ENCODE data around the gene SRR. TPM values are rescaled to one million over a fixed set of nuclear protein-coding genes. Genes with fewer than 3 reads are reported as not detected.
"Not testable (repeated sequence)": the region's sequence is repeated elsewhere in the genome, so short reads cannot be mapped to it uniquely, and the experiment has no call there.

The SRR gene, protein sequence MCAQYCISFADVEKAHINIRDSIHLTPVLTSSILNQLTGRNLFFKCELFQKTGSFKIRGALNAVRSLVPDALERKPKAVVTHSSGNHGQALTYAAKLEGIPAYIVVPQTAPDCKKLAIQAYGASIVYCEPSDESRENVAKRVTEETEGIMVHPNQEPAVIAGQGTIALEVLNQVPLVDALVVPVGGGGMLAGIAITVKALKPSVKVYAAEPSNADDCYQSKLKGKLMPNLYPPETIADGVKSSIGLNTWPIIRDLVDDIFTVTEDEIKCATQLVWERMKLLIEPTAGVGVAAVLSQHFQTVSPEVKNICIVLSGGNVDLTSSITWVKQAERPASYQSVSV
- 14.9 and 17.4 TPM in 2 replicates for total RNA-seq

DNA sequence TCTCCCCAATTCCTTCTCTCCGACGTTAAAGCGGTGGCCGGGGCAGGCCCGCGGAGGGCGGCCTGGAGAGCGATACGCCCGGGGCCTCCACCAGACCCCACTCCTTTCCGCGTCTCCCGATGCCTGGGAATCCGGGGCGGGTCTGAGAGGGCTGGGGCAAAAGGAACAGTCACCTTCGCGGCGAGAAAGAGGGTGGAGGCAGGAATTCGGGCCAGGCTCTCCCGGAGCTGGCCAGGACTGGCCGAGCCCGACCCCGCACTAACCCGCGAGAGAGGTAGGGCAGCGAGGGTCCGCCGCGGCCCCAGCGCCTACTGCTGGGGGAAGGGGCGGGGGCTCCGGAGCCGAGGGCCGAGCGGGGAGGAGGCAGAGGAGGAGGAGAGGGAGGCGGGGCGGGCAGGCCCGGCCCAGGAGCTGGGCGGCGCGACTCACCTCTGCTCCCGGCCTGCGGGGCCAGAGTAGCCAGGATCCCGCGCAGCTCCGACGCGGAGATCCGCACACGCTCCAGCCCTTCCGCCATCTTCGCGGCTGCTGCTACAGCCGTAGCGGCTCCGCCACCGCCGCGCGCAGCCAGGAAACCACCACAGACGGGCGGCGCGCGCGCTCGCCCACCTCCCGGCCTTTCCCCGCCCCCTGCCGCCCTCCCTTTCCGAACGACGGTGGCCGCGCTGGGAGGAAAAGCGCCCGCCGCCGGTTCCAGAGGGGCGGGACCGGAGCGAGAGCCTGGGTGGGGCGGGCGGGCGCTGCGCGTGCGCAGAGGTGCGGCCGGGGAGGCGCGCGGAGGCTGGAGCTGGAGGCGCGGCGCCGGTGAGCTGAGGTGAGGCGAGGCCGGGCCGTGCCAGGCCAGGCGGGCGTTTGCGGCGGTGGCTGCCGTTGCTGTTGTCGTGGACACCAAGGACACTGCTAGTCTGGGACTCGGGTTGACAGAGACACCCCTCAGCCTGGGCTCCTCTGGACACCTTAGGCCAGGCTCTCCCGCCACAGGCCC, at the start of gene SRR, which contains the start of gene SMG6:
TSS of gene SRR (plus strand) at position 747 of the 985 bp plus-strand sequence. CDS start 11,611 bp downstream, outside the sequence.
TSS of gene SMG6 (minus strand) at position 582 of the 985 bp plus-strand sequence. CDS start at position 517, 65 bp downstream.
- no peaks in the 10 kb centered on the region for H3K27me3 Mint-ChIP-seq (ENCODE audit: insufficient read depth)
- peak within 1 kb of the TSS; percentile 85 for H3K27ac Mint-ChIP-seq
- no peaks in the 10 kb centered on the region for H3K9me3 Mint-ChIP-seq
- DNase-seq (ENCODE audit: low spot score) = peak; percentile 88
- H3K4me1 Mint-ChIP-seq (ENCODE audit: low read depth) = peaks cover 46% of the 10 kb centered on the region
- peak within 1 kb of the TSS; percentile 92 for H3K4me3 Mint-ChIP-seq
- intact Hi-C loops (cut with micrococcal nuclease) = loop anchor here (1.0 kb wide), 5 partner anchors 33 to 586 kb away; partner anchors contain the start of genes MNT and TSR1
- H3K36me3 Mint-ChIP-seq (ENCODE audit: low read depth) = peaks cover 23% of the 10 kb centered on the region

DNA sequence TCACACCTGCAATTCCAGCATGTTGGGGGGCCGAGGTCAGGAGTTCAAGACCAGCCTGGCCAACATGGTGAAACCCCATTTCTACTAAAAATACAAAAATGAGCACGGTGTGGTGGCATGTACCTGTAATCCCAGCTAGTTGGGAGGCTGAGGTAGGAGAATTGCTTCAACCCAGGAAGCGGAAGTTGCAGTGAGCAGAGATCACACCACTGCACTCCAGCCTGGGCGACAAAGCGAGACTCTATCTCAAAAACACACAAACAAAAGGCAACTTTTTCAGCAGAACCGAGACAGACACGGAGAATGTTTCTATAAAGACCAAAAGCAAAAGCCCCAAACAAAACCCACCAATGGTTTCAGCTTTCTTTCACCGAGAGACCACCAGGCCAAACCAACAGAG, 44.9 kb upstream of the SRR start:
- DNase-seq (ENCODE audit: low spot score); intact Hi-C loops (cut with micrococcal nuclease): not testable (repeated sequence)
- H3K4me1 Mint-ChIP-seq (ENCODE audit: low read depth) = peaks cover 67% of the 10 kb centered on the region

DNA sequence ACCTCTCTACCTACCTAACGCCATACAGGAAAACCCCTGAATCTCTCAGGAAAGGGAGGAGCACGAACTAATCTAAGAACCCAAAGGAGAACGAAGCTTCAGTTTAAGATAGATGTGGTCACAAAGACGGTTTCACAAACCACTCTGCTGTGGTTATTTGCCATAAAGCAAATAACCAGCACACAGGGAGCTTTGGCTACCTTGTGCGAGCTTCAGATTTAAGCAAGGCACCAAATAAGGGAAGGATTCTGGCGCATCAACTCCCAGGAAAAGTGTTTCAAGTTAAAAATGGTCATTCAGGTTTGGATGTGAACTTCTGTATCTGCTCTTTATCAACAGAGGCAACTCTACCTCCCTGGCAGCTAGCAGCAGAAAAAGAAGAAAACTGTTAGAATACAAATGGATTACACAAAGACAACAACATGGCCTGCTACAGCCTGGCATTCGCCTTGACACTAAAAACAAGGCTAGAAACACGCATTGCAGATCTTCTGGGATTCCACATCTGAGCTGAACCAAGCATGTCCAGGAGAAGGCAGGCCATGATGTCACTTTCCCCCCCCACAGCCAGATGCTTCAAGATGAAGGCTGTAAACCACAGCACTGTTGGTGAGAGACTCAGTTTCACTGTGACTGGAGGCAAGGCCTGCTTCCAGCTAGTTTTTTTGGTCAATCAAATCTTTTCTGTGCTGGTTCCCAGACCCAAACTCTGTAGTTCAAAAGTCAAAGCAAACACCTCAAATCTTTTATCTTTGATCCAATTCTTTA, 43.8 kb upstream of the SRR start:
- no peaks in the 10 kb centered on the region for H3K9me3 Mint-ChIP-seq
- H3K27ac Mint-ChIP-seq = peak overlapping the region; percentile 97
- peak overlapping the region; percentile 73 for H3K4me3 Mint-ChIP-seq
- no peaks in the 10 kb centered on the region for H3K27me3 Mint-ChIP-seq (ENCODE audit: insufficient read depth)
- H3K36me3 Mint-ChIP-seq (ENCODE audit: low read depth) = peaks cover 26% of the 10 kb centered on the region
- peaks cover 67% of the 10 kb centered on the region for H3K4me1 Mint-ChIP-seq (ENCODE audit: low read depth)
- DNase-seq (ENCODE audit: low spot score) = peak; percentile 76
- intact Hi-C loops (cut with micrococcal nuclease) = loop anchor here (2.0 to 10.0 kb wide), 4 partner anchors 63 to 355 kb away; partner anchors contain the start of genes SGSM2 and TSR1

More for the DNA sequence above, 44.9 kb upstream of the SRR start:
- Mint-ChIP-seq H3K36me3 (ENCODE audit: low read depth) (peaks cover 31% of the 10 kb centered on the region), H3K4me3 (peak overlapping the region; percentile 73), H3K27ac (peak overlapping the region; percentile 97)
- not testable (repeated sequence) for H3K27me3 Mint-ChIP-seq (ENCODE audit: insufficient read depth); H3K9me3 Mint-ChIP-seq

DNA sequence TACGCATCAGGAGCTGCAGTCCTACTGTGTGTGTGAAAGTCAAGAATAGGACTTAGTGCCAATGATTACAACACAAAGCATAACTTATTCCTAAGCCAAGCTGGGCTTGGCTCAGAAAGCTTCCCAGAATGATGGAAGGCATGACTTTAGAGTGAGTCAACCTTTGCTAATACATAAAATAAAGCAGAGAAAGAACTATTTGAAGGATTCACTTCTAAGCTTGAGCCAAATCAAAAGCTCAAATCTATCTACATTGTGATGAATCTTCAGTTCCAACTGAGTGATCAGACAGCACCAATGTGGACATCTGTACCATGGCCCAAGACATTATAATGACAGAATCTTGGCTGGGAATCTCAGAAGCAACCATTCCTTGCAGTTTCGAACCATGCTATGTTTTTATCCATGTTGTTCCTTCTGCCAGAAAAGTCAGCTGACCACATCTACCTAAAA, 41.6 kb upstream of the SRR start:
- DNase-seq (ENCODE audit: low spot score) = no peak
- Mint-ChIP-seq H3K27ac (peak overlapping the region; percentile 100), H3K36me3 (ENCODE audit: low read depth) (peaks cover 24% of the 10 kb centered on the region), H3K9me3 (no peaks in the 10 kb centered on the region), H3K4me1 (ENCODE audit: low read depth) (peaks cover 88% of the 10 kb centered on the region), H3K27me3 (ENCODE audit: insufficient read depth) (no peaks in the 10 kb centered on the region), H3K4me3 (peak overlapping the region; percentile 49)
- intact Hi-C loops (cut with micrococcal nuclease) = loop anchor here (5.0 to 10.0 kb wide), 3 partner anchors 65 to 357 kb away; no protein-coding TSS in a partner anchor

DNA sequence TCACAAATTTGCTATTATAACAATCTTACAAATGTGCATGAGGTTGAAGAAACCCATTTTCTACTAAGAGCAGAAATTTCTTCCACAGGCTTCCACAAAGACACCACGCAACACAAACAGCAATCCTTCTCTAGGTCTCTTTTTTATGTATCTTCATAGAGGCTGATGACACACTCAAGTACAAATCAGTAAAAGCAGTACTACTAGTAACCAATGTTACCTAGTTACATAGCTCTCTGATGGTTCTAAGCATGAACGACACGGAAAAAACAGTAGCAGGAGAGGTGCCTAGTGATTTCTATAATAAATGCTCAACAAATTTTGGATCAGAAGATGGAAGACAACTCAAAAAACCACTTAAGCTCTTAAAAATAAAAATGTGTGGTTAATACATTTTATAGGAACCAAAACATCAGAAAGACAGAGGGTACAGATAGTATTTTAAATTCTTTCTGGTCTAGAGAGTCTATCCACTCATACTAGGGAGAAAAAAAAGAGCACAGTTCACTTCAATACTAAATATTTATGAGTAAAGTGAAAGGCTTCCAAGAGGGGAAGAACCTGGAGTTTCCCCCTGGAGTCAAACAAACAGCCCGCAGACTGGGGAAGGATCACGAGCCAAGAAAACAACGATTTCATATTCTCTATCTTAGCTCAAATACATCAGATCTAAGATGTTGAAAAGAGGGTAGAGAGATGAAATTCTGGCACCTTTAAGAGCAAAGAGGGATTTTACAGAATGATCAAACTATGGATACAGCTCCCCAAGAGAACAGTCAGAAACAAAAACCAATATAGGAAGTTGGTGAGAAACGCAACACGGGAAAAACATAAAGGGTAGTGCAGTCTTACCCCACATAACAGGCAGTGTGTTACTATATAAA, 40.3 kb upstream of the SRR start:
- H3K4me3 Mint-ChIP-seq = peak overlapping the region; percentile 74
- no peaks in the 10 kb centered on the region for H3K27me3 Mint-ChIP-seq (ENCODE audit: insufficient read depth)
- H3K4me1 Mint-ChIP-seq (ENCODE audit: low read depth) = peaks cover 89% of the 10 kb centered on the region
- intact Hi-C loops (cut with micrococcal nuclease) = loop anchor here (1.0 to 10.0 kb wide), 4 partner anchors 9 to 359 kb away; no protein-coding TSS in a partner anchor
- H3K27ac Mint-ChIP-seq = peak overlapping the region; percentile 100
- no peaks in the 10 kb centered on the region for H3K9me3 Mint-ChIP-seq
- DNase-seq (ENCODE audit: low spot score) = no peak
- peaks cover 23% of the 10 kb centered on the region for H3K36me3 Mint-ChIP-seq (ENCODE audit: low read depth)

DNA sequence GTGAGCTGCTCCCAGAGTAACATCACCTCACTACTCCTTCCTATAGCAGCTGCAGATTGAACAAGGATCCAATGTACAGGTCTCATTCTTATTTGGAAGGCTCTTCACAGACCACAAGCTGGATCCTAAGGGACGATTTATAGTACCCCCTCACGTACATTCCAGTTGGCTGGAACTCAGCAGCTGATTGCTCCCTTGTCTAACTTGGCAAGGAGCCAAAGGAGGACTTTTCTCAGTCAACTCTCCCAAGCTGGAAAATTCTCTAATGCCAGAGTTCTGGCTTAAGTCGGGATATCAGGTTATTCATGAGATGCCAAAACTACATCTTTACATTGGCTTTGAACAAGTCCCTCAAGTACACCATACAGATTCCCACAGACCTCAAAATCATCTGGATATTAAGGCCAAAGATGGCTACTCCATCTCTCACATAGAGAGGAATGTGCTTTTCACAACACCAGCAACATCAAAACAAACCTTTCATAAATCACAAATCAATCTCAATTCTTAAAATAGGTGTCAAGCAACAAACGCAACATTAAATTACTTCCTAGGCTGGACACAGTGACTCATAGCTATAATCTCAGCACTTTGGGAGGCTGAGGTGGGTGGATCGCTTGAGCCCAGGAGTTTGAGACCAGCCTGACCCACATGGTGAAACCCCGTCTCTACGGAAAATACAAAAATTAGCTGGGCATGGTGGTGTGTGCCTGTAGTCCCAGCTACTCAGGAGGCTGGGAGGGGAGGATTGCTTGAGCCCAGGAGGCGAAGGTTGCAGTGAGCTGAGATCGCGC, 39.5 kb upstream of the SRR start:
- intact Hi-C loops (cut with micrococcal nuclease) = loop anchor here (5.0 to 10.0 kb wide), 3 partner anchors 67 to 359 kb away; no protein-coding TSS in a partner anchor
- H3K27ac Mint-ChIP-seq = peak overlapping the region; percentile 100
- H3K4me1 Mint-ChIP-seq (ENCODE audit: low read depth) = peaks cover 83% of the 10 kb centered on the region
- DNase-seq (ENCODE audit: low spot score) = no peak
- peak overlapping the region; percentile 74 for H3K4me3 Mint-ChIP-seq
- H3K27me3 Mint-ChIP-seq (ENCODE audit: insufficient read depth) = no peaks in the 10 kb centered on the region
- H3K36me3 Mint-ChIP-seq (ENCODE audit: low read depth) = peaks cover 23% of the 10 kb centered on the region
- no peaks in the 10 kb centered on the region for H3K9me3 Mint-ChIP-seq

DNA sequence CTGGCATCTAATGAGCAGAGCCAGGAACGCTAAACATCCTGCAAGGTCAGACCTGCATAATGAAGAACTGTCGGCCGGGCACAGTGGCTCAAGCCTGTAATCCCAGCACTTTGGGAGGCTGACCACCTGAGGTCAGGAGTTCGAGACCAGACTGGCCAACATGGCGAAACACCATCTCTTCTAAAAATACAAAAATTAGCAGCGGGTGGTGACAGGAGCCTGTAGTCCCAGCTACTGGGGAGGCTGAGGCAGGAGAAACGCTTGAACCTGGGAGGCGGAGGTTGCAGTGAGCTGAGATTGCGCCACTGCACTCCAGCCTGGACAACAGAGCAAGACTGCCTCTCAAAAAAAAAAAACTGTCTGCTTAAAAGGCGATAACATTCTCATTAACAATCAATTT, 38.6 kb upstream of the SRR start:
- H3K27me3 Mint-ChIP-seq (ENCODE audit: insufficient read depth); DNase-seq (ENCODE audit: low spot score); H3K9me3 Mint-ChIP-seq: not testable (repeated sequence)
- Mint-ChIP-seq H3K36me3 (ENCODE audit: low read depth) (peaks cover 26% of the 10 kb centered on the region), H3K27ac (peak overlapping the region; percentile 100), H3K4me1 (ENCODE audit: low read depth) (peaks cover 83% of the 10 kb centered on the region), H3K4me3 (peak overlapping the region; percentile 74)
- intact Hi-C loops (cut with micrococcal nuclease) = loop anchor here (10.0 kb wide), 1 partner anchor 360 kb away; no protein-coding TSS in a partner anchor

DNA sequence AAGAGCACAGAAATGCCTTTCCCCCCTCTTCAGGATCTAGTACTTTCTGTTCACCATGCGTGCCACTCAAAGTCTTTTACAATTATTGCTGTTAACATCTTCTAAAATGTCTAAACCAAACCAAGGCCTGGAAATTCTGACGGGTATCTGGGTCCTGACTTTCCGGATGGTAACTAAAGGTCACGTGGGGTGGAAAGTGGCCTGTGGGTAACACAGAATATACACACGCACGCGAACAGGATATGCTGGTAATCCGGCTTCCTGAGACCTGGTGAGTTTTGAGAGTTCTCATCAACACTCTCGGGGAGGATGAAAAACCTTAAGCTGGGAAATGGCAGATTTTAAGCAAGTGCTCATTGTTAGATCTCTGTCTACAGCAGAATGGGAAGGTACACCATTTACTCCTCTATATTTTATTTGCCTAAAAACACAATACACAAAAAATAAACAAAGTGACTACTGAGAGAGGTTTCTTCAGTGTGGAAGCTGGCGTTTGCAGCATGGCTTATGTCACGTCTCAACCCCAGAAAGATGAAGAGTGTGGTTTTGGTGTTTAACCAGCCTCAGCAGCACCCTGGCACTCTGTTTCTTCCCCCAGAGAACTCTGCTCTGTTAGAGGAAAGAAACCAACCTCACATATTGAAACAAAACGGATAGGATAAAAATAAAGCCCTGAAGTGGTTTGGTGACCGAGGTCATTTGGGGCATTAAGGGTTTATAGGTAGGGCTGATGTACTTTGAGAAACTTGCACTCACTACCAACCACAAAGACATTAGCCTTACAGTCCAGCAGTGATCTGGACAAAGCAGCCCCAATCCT, 37.5 kb upstream of the SRR start:
- Mint-ChIP-seq H3K27me3 (ENCODE audit: insufficient read depth) (no peaks in the 10 kb centered on the region), H3K9me3 (no peaks in the 10 kb centered on the region), H3K36me3 (ENCODE audit: low read depth) (peaks cover 32% of the 10 kb centered on the region), H3K4me1 (ENCODE audit: low read depth) (peaks cover 82% of the 10 kb centered on the region), H3K4me3 (peak overlapping the region; percentile 74), H3K27ac (peak overlapping the region; percentile 100)
- intact Hi-C loops (cut with micrococcal nuclease) = loop anchor here (1.0 to 10.0 kb wide), 8 partner anchors 9 to 393 kb away; no protein-coding TSS in a partner anchor
- DNase-seq (ENCODE audit: low spot score) = peak; percentile 88

DNA sequence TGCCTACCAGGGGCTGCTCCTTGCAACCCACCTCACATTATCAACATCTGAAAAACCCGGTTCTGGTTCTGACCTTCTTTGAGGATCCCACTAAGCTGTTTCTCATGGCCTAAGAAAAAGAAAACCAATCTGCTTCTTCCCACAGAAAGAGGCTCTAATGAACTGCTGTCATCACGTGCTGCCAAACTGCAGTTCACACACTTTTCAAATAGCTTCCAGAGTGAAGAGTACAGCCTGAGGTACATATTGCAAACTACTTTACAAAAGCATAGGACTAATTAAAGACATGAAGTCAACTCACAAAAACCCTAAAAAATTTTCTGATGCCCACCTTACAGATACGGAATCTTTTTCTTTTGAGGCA, 36.9 kb upstream of the SRR start:
- H3K4me3 Mint-ChIP-seq = peak overlapping the region; percentile 74
- no peaks in the 10 kb centered on the region for H3K9me3 Mint-ChIP-seq
- peaks cover 79% of the 10 kb centered on the region for H3K4me1 Mint-ChIP-seq (ENCODE audit: low read depth)
- DNase-seq (ENCODE audit: low spot score) = no peak
- peak overlapping the region; percentile 100 for H3K27ac Mint-ChIP-seq
- intact Hi-C loops (cut with micrococcal nuclease) = loop anchor here (1.0 to 10.0 kb wide), 8 partner anchors 8 to 394 kb away; no protein-coding TSS in a partner anchor
- H3K27me3 Mint-ChIP-seq (ENCODE audit: insufficient read depth) = no peaks in the 10 kb centered on the region
- H3K36me3 Mint-ChIP-seq (ENCODE audit: low read depth) = peaks cover 26% of the 10 kb centered on the region

DNA sequence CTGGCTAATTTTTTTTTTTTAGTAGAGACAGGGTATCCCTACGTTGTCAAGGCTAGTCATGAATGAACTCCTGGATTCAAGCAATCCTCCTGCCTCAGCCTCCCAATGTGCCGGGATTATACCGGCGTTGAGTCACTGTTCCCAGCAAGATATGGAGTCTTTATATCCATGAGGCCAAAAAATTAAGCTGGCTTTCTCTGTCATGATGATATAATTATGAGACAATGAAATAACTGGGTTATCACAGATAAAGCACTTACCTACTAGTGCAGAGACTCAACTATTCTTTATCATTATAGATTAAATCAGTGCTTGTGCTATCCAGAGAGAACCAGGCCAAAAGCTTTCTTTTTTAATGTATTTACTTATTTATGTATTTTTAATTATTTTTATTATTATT, 36.4 kb upstream of the SRR start:
- intact Hi-C loops (cut with micrococcal nuclease) = loop anchor here (10.0 kb wide), 1 partner anchor 363 kb away; no protein-coding TSS in a partner anchor
- Mint-ChIP-seq H3K4me3 (peak overlapping the region; percentile 74), H3K9me3 (no peaks in the 10 kb centered on the region), H3K4me1 (ENCODE audit: low read depth) (peaks cover 79% of the 10 kb centered on the region), H3K27ac (peak overlapping the region; percentile 100), H3K27me3 (ENCODE audit: insufficient read depth) (no peaks in the 10 kb centered on the region), H3K36me3 (ENCODE audit: low read depth) (peaks cover 27% of the 10 kb centered on the region)
- DNase-seq (ENCODE audit: low spot score) = no peak
